Ascending aorta (tissue), 2 donors: ENCODE data around the gene PPP3CB. TPM values are rescaled to one million over a fixed set of nuclear protein-coding genes. Genes with fewer than 3 reads are reported as not detected.
A peak's percentile ranks its signal among the peaks of the same experiment; 100 is the strongest.

Experiments
- DNase-seq, 2 donors: peaks; one replicate each; pipeline ENCODE4 v3.0.0-alpha.2; 2019; ENCODE audit warnings: low spot score in 2 of 2
- H3K27ac ChIP-seq, 2 donors: fragments of 200-600 bp; sonication (generic); one replicate each; pipeline ENCODE4 v1.5.1; 2016 to 2017; ENCODE audit warnings: mild to moderate bottlenecking in 1 of 2
- H3K27me3 ChIP-seq: fragments of 200-600 bp; sonication (generic); one replicate; pipeline ENCODE4 v1.5.1; 2017
- H3K36me3 ChIP-seq, 2 donors: fragments of 200-600 bp; sonication (generic); one replicate each; pipeline ENCODE4 v1.5.1; 2016
- H3K4me1 ChIP-seq, 2 donors: fragments of 200-600 bp; sonication (generic); one replicate each; pipeline ENCODE4 v1.5.1; 2016 to 2017; ENCODE audit warnings: mild to moderate bottlenecking in 1 of 2
- H3K4me3 ChIP-seq, 2 donors: fragments of 200-600 bp; sonication (generic); one replicate each; pipeline ENCODE4 v1.5.1; 2016 to 2017; ENCODE audit warnings: mild to moderate bottlenecking in 1 of 2
- H3K9me3 ChIP-seq, 2 donors: fragments of 200-600 bp; sonication (generic); one replicate each; pipeline ENCODE4 v1.5.1; 2016
- intact Hi-C: fragments of 100-400 bp; cut with DNase I; formaldehyde crosslinking; loops from one replicate; pipeline ENCODE4 v1.15.1; 2023
- total RNA-seq: library from RNA; depleted of rRNA; stranded (reverse); fragments of >200 nt; gene quantifications from one replicate; pipeline ENCODE4 v1.1.0, GENCODE V29; 2016
- TF ChIP-seq, protein P1 (sequence below), 3 experiments: fragments of 200-600 bp in 2 of 3; fragments of 450-650 bp in 1 of 3; sonication (generic) in 2 of 3; IDR thresholded peaks; one replicate each; pipeline ENCODE4 v1.5.1; 2016 to 2019; ENCODE audit warnings: antibody characterized with exemption in 3 of 3, mild to moderate bottlenecking in 1 of 3, moderate library complexity in 1 of 3

Gene PPP3CB
- total RNA-seq, 1 donor from 2014 or later = 23.0 TPM

DNA sequence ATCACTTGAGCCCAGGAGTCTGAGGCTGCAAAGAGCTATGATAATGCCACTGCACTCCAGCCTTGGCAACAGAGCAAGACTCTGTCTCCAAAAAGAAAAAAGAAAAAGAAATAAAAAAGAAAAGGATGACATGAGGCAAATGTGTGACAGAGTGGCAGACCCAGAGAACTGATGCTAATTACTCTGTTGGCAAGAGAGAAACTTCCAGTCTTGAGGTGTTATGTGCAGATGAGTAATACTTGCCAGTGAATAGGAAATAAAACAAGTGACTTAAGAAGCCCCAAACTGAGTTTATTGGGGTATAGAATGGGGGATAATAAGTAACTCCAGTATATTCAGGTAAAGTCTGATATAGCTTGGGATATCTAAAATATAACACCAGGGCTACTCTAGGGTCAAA is 72.5 kb downstream of the PPP3CB start:
- peaks cover 59 to 60% of the 10 kb centered on the region in 2 donors for H3K36me3 ChIP-seq
- TF ChIP-seq, protein P1, sequence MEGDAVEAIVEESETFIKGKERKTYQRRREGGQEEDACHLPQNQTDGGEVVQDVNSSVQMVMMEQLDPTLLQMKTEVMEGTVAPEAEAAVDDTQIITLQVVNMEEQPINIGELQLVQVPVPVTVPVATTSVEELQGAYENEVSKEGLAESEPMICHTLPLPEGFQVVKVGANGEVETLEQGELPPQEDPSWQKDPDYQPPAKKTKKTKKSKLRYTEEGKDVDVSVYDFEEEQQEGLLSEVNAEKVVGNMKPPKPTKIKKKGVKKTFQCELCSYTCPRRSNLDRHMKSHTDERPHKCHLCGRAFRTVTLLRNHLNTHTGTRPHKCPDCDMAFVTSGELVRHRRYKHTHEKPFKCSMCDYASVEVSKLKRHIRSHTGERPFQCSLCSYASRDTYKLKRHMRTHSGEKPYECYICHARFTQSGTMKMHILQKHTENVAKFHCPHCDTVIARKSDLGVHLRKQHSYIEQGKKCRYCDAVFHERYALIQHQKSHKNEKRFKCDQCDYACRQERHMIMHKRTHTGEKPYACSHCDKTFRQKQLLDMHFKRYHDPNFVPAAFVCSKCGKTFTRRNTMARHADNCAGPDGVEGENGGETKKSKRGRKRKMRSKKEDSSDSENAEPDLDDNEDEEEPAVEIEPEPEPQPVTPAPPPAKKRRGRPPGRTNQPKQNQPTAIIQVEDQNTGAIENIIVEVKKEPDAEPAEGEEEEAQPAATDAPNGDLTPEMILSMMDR (IDR thresholded peaks at IDR 0.05) = no peak

DNA sequence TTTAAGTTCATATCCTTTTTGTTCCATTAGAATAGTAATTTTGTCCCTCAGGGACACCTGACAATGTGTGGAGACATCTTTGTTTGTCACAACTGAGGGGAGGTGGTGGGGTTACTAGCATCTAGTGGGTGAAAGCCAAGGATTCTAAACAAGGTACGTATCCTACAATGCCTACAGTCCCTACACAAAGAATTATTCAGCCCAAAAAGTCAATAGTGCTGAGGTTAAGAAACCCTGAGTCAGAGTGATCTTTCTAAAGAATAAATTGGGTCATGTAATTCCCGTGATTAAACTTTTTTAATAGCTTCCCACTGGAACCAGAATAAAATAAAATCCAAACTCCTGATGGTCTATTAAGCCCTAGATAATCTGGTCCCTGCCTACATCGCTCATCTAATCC is 79.3 kb downstream of the PPP3CB start:
- Histone ChIP-seq H3K4me3 (no peak overlapping the region), H3K27me3 (no peaks in the 10 kb centered on the region), H3K27ac (no peak overlapping the region), H3K36me3 (no peaks in the 10 kb centered on the region), H3K4me1 (peaks cover 3 to 10% of the 10 kb centered on the region in 2 donors), H3K9me3 (no peaks in the 10 kb centered on the region)
- TF ChIP-seq, protein P1 (IDR thresholded peaks at IDR 0.05) = no peak
- no peak for DNase-seq
- intact Hi-C loops = loop anchor here (10.0 kb wide), 1 partner anchor 228 kb away; the partner anchor contains the start of gene MYOZ1

More for the DNA sequence above, 72.5 kb downstream of the PPP3CB start:
- H3K4me3 ChIP-seq = no peak overlapping the region
- H3K27ac ChIP-seq = no peak overlapping the region
- H3K27me3 ChIP-seq = no peaks in the 10 kb centered on the region
- no peaks in the 10 kb centered on the region for H3K9me3 ChIP-seq
- H3K4me1 ChIP-seq = no peaks in the 10 kb centered on the region
- intact Hi-C loops = no loop called here
- DNase-seq = no peak

DNA sequence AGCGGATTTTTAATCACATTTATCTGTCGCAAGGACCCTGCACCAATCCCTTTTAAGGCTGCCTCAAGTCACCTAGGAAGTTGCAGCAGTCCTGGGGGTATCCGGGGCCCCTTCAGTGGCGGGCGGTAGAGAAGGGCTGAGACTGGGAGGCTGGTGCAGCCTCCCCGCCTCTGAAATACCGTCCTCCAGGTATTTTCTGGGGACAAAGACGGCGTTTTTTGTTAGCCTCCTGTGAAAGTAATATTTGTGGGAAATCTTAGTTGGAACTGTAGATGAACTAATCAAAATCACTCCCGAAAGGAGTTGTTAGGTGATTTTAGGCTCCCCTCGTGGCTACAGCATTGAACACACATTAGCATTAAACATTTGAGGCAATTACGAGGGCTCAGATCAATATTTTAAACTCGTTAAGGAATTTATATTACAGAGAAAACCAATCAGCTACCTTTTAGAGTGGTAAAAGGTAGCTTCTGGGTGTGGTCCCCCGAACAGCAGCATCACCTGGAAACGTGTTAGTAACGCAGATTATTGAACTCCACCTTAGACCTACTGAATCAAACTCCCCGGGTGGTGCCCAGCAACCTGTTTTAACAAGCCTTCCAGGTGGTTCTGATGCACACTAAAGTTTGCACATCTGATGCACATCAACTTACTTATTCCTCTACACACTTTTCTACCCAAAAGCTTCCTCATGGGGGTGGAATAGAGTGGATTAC is 81.4 kb downstream of the PPP3CB start:
- Histone ChIP-seq H3K4me3 (peak overlapping the region; percentile 87 to 93), H3K9me3 (no peaks in the 10 kb centered on the region), H3K36me3 (no peaks in the 10 kb centered on the region), H3K27ac (peak overlapping the region; percentile 96 to 98), H3K27me3 (no peaks in the 10 kb centered on the region), H3K4me1 (peaks cover 3 to 10% of the 10 kb centered on the region in 2 donors)
- intact Hi-C loops = loop anchor here (1.0 to 10.0 kb wide), 2 partner anchors 81 to 230 kb away; partner anchors contain the start of gene MYOZ1
- TF ChIP-seq, protein P1 (IDR thresholded peaks at IDR 0.05) = peak in 2 of 3 experiments; percentile 4 to 16
- DNase-seq = no peak

DNA sequence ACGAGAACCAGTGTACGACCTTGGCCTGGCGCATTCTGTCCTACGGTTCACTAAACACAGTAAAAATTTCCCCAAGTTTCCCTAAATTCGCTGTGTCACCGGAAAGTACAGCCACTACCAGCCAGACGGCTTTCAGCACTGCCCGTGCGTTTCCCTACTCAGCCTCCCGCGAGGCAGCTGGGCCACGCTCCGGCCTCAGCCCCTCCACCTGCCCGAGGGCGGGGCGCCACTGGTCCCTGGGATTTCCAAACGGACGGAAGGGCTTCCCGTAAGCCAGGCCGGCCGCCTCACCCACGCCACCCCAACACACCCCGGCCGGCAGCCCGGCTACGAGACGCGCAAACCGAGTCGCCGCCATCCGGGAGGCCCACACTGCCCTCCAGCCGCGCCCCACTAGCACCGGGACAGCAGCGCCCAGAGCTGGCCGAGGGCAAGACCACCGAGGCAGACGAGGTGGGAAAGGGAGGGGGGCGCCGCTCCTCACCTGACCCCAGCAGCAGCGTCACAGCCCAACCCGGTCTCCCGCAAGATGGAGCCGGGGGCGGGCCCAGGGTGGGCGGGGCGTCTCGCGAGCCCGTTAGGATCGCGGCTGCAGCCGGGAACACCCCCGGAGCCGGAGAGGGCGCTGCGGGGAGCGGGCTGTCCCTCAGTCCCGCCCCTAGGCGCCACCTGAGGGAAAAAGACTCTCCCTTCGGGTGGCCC is 82.1 kb downstream of the PPP3CB start, which contains the start of gene ANXA7:
Gene ANXA7 (minus strand): TSS at position 531 of the 702 bp plus-strand sequence. CDS start 13,202 bp downstream, outside the sequence.
- intact Hi-C loops = loop anchor here (1.0 to 10.0 kb wide), 3 partner anchors 82 to 231 kb away; partner anchors contain the start of genes DNAJC9 and MYOZ1

DNA sequence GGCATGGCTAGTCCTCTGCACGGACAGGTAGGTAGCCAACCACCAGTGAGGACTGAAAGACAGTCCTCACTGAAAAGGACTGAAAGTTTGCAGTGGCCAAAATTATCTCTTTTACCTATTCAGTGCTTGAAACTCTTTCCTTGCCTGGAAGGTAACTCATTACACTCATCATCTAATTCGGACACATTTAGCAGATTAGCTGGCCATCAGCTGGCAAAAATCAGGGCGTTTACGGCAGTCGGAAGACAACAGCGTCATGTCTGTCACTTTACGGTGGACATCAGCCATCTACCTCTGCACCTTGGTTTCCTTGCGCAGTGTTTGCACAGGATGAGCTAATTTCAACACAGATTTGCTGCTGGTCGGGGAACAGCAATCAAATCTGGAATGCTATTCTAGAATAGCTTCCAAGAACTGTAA is 82.7 kb downstream of the PPP3CB start:
- TF ChIP-seq, protein P1 (IDR thresholded peaks at IDR 0.05) = no peak
- peak overlapping the region; percentile 87 to 93 for H3K4me3 ChIP-seq
- no peaks in the 10 kb centered on the region for H3K36me3 ChIP-seq
- H3K4me1 ChIP-seq = peaks cover 3 to 10% of the 10 kb centered on the region in 2 donors
- H3K9me3 ChIP-seq = no peaks in the 10 kb centered on the region
- H3K27ac ChIP-seq = peak overlapping the region; percentile 96 to 98
- H3K27me3 ChIP-seq = no peaks in the 10 kb centered on the region
- intact Hi-C loops = loop anchor here (2.0 to 10.0 kb wide), 2 partner anchors 166 to 232 kb away; partner anchors contain the start of genes DNAJC9 and MYOZ1
- peak in 1 of 2 donors; percentile 69 for DNase-seq

More for the DNA sequence above, 82.1 kb downstream of the PPP3CB start, which contains the start of gene ANXA7:
- TF ChIP-seq, protein P1 (IDR thresholded peaks at IDR 0.05) = peak in 1 of 3 experiments; percentile 45
- peaks cover 3 to 10% of the 10 kb centered on the region in 2 donors for H3K4me1 ChIP-seq
- H3K9me3 ChIP-seq = no peaks in the 10 kb centered on the region
- H3K27me3 ChIP-seq = no peaks in the 10 kb centered on the region
- peak within 1 kb of the TSS; percentile 87 to 93 for H3K4me3 ChIP-seq
- peak; percentile 63 to 96 for DNase-seq
- peak within 1 kb of the TSS; percentile 96 to 98 for H3K27ac ChIP-seq
- no peaks in the 10 kb centered on the region for H3K36me3 ChIP-seq
